Fibroblast of pulmonary artery (primary cell): Measurements from ENCODE around the gene ENGASE.
A peak's percentile ranks its signal among the peaks of the same experiment; 100 is the strongest.
"Not testable (repeated sequence)": the region's sequence is repeated elsewhere in the genome, so short reads cannot be mapped to it uniquely, and the experiment has no call there.

Experiments
- DNase-seq: peaks from one replicate; pipeline ENCODE4 v3.0.0-alpha.2; 2010; ENCODE audit warnings: low read depth
- H3K4me3 ChIP-seq: replicated peaks from 2 replicates; pipeline ENCODE4 v1.5.1; 2011; ENCODE audit warnings: low read depth, mild to moderate bottlenecking, control low read depth, low read length, moderate library complexity
- TF ChIP-seq, protein P1 (sequence below): IDR thresholded peaks from 2 replicates; pipeline ENCODE4 v1.5.1; 2011; ENCODE audit warnings: mild to moderate bottlenecking, control low read depth, low read length, inconsistent platforms; ENCODE audit errors: missing control alignments

Gene ENGASE

DNA sequence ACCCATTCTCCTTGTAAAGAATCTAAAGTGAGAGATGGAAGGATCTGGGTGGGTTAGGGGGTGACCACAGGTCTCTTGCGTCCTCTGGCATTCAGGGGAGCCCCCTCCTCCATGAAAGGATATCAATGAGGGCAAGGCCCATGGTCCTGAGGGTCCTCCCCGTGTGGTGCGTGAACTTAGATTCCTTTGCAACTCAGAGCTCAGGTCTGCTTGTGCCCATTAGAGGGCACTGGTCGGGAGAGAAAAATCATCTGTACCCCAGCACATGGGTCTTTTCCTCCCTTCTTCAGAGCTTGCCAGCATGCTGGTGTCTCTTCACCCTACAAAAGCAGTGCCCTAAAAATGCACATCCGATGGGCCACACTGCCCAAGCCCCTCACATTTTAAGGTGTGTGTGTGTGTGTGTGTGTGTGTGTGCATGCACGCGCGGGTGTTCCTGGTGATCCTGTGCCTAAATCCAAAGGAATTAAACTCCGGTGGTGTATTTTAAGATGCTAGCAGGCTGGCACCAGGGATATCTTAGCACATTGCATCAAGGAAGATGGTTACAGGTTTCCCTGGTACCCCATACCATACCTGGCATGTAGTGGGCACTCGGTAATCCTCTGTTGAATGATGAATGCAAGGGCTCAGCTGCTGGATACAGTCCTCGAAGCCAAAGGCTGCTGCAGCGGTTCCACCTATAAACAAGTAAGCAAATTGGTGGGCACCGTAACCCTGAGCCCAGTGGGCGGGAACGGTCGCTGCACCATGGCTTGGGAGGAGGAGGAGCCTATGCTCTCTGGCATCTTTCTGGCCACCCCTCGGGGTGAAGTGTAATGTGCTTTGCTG is 45.9 kb upstream of the ENGASE start:
- TF ChIP-seq, protein P1, sequence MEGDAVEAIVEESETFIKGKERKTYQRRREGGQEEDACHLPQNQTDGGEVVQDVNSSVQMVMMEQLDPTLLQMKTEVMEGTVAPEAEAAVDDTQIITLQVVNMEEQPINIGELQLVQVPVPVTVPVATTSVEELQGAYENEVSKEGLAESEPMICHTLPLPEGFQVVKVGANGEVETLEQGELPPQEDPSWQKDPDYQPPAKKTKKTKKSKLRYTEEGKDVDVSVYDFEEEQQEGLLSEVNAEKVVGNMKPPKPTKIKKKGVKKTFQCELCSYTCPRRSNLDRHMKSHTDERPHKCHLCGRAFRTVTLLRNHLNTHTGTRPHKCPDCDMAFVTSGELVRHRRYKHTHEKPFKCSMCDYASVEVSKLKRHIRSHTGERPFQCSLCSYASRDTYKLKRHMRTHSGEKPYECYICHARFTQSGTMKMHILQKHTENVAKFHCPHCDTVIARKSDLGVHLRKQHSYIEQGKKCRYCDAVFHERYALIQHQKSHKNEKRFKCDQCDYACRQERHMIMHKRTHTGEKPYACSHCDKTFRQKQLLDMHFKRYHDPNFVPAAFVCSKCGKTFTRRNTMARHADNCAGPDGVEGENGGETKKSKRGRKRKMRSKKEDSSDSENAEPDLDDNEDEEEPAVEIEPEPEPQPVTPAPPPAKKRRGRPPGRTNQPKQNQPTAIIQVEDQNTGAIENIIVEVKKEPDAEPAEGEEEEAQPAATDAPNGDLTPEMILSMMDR, result peak; percentile 36
- DNase-seq, result peak; percentile 40
- H3K4me3 ChIP-seq, result no peak overlapping the region

DNA sequence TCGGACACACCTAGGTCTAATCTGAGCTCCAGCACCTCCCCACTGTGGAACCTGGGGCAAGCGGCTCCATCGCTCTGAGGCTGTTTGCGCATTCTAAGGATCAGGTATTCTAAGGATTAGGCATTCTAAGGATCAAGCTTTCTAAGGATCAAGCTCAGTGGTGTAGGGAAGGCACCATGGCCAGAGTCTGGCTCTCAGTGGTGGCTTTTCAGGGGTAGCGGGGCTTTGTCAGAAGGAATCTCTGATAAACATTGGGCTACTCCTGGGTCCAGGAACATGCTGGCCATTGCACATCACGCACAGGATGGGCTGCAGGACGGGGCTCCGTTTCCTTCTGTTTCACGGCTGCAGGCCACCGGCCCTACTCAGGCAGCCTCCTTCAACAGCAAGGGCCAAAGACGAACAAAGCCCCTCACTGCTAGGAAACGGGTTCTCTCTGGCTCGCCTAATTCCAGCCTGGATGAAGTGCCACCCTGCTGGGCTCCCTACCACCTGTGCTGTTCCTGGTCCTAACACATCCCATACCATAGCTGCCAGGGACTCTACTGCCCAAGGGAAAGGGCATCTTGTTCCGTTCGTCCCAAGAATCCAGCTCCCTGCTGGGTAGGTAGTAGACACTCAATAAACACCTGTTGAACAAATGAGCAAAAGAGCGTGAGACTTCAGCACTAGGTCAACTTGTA is 45.2 kb upstream of the ENGASE start:
- DNase-seq, result no peak
- no peak overlapping the region for H3K4me3 ChIP-seq
- TF ChIP-seq, protein P1, result no peak

DNA sequence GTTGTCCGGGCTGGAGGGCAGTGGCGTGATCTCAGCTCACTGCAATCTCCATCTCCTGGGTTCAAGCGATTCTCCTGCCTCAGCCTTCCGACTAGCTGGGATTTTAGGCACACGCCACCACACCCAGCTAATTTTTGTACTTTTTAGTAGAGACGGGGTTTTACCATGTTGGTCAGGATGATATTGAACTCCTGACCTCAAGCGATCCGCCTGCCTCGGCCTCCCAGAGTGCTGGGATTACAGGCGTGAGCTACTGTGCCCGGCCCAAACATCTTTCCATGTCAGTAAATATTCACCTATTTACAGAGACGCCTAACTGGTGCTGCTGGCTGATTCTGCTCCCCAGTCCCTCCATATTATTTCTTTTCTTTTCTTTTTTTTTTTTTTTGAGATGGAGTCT is 44.0 kb upstream of the ENGASE start:
- DNase-seq, H3K4me3 ChIP-seq: not testable (repeated sequence)

DNA sequence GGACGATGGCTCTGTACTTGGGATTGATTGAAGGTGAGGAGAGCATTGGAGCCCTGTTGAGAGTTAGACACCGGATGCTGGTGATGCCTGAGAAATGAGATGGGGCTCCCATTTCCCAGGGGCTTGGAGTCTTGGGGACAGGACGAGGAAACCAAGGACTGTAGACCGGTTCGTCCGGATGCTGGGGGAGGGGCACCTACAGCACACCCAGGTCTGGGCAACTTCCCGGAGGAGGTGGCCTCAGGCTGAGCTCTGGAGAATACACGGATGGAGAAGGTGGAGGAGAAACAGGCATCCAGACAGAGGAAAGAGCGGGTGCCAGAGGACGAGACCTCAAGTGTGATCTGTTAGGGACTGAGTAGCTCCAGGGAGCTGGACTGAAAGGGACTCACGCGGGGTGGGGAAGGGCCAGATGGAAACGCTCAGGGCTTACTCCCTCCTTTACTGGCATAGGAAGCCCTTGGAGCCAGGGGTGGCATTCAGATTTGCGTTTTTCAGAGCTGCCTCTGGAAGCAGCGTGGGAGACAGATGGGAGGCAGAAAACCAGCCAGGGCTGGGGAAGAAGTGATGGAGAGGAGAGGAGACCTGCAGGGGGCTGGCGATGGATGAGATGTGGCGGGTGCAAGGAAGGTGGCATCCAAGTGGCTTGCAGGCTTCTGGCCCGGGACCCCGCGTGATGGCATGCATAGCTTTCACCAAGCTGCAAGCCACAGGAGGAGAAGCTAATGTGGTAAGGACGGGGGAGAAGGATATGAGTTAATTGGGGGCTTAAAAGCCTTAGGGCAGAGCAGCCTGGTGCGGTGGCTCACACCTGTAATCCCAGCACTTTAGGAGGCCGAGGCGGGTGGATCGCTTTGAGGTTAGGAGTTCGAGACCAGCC is 42.4 kb upstream of the ENGASE start:
- no peak overlapping the region for H3K4me3 ChIP-seq
- no peak for DNase-seq
- TF ChIP-seq, protein P1, result no peak

DNA sequence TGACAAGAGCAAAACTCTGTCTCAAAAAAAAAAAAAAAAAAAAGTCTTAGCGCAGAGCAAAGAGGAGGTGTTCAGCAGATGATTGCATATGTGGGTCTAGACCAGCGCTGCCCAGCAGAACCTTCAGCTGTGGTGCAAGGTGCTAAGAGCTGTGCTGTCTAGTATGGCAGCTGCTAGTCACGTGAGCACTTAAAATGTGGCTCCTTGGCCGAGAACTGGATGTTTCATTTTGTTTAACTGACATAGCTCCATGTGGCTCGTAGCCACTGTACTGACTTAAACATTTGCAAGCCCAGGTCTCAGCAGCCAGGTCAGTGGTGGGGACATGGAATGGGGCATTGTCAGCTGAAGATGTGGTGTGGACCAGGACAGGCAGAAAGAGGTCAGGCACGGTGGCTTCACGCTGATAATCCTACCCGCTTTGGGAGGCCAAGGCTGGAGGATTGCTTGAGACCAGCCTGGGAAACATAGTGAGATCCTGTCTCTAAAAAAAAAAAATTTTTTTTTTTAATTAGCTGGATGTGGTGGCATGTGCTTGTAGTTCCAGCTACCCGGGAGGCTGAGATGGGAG is 41.5 kb upstream of the ENGASE start:
- no peak overlapping the region for H3K4me3 ChIP-seq
- no peak for DNase-seq
- TF ChIP-seq, protein P1, result no peak

DNA sequence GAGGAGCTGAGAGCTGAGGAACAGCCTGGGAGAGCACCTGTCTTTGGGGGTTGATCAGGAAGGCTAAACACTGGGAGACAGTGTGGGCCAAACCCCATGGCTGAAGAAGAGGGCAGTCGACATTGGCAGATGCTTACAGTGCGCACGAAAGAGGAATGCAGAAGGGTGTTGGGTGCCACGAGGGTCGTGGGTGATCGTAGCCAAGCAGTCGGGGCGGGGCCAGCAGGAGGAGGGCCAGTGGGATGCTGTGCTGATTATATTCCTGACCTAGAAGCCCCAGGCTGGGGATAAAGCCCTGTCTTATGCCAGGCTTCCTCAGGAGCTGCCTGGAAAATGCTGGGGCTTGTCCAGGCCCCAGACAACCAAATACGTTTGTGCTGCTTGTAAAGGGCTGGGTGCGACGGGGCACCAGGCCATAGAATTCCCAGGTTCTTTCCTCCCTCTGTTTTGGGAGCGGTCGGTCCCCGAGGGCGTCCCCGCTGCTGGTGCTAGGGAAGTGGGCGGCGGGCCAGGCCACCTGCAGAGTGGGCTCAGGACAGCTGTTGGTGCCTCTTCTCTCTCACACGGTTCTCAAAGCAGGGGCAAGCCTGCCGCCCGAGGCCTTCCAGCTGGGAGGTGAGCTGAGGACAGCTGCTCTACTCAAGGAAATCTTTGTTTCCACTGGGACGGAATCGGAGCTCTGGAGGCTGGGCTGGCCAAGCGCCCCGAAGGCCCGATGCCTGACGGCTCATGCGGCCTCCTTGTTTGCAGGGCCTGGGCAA is 40.7 kb upstream of the ENGASE start:
- H3K4me3 ChIP-seq, result no peak overlapping the region
- TF ChIP-seq, protein P1, result no peak
- no peak for DNase-seq
